Stomach (tissue), 4 donors: Measurements from ENCODE around the gene TBC1D16.

Source experiments
- CTCF ChIP-seq, 7 experiments: fragments of 450-650 bp in 4 of 7; fragments of 200-600 bp in 3 of 7; sonication (generic) in 3 of 7; IDR thresholded peaks; one replicate each; pipeline ENCODE4 v1.5.1; 2016 to 2019; ENCODE audit warnings: antibody characterized with exemption in 7 of 7, control low read depth in 2 of 7, mild to moderate bottlenecking in 1 of 7
- EP300 ChIP-seq: sonication (generic); formaldehyde crosslinking; IDR thresholded peaks from one replicate; pipeline ENCODE4 v1.6.1; 2017; ENCODE audit warnings: antibody characterized with exemption
- POLR2A ChIP-seq, 4 donors: fragments of 450-650 bp; IDR thresholded peaks; one replicate each; pipeline ENCODE4 v1.6.1; 2016; ENCODE audit warnings: antibody characterized with exemption in 4 of 4, control low read depth in 2 of 4, mild to moderate bottlenecking in 1 of 4, moderate library complexity in 1 of 4
- POLR2AphosphoS5 ChIP-seq, 3 donors: sonication (generic); formaldehyde crosslinking; IDR thresholded peaks; one replicate each; pipeline ENCODE4 v1.6.1; 2016; ENCODE audit warnings: antibody characterized with exemption in 3 of 3

GRCh38 chr17:80002690-80003490 is 32.8 kb downstream of the TBC1D16 start:
- TF ChIP-seq CTCF (IDR thresholded peaks at IDR 0.05) (no peak), POLR2AphosphoS5 (IDR thresholded peaks at IDR 0.05) (peak in 1 of 3 donors; percentile 51), POLR2A (IDR thresholded peaks at IDR 0.05) (no peak), EP300 (no peak)
